Cardiac fibroblast (primary cell): Measurements from ENCODE around the gene NOS3.

Experiments
- DNase-seq, 2 donors: peaks; one replicate each; pipeline versions ENCODE4 v3.0.0 to v3.0.0-alpha.2; 2010; ENCODE audit warnings: low read depth in 2 of 2
- H3K4me3 ChIP-seq, 2 donors: replicated peaks in 1 of 2; 1 replicate in 1 of 2; 2 replicates in 1 of 2; pipeline ENCODE4 v1.5.1; 2011; ENCODE audit warnings: low read depth in 2 of 2, low read length in 2 of 2, mild to moderate bottlenecking in 2 of 2, moderate library complexity in 1 of 2
- CTCF ChIP-seq: IDR thresholded peaks from one replicate; pipeline ENCODE4 v1.5.1; 2011; ENCODE audit warnings: low read depth, mild to moderate bottlenecking, low read length, inconsistent platforms

The NOS3 gene

GRCh38 chr7:150947761-150948651, 42.8 kb upstream of the NOS3 start:
- no peak for TF ChIP-seq CTCF
- DNase-seq: no peak
- no peak overlapping the region for H3K4me3 ChIP-seq

GRCh38 chr7:150948791-150949251, 42.0 kb upstream of the NOS3 start:
- TF ChIP-seq CTCF: no peak
- DNase-seq: no peak
- H3K4me3 ChIP-seq: no peak overlapping the region

- DNase-seq: no peak
- no peak overlapping the region for H3K4me3 ChIP-seq
- TF ChIP-seq CTCF: no peak
Measured at GRCh38 chr7:150949564-150949963, 41.3 kb upstream of the NOS3 start.

- H3K4me3 ChIP-seq: no peak overlapping the region
- DNase-seq: no peak
- no peak for TF ChIP-seq CTCF
Measured at GRCh38 chr7:150949971-150950491, 40.8 kb upstream of the NOS3 start.

- no peak for TF ChIP-seq CTCF
- DNase-seq: no peak
- H3K4me3 ChIP-seq: no peak overlapping the region
Measured at GRCh38 chr7:150950496-150951180, 40.2 kb upstream of the NOS3 start.

GRCh38 chr7:150951181-150951520, 39.7 kb upstream of the NOS3 start:
- no peak overlapping the region for H3K4me3 ChIP-seq
- TF ChIP-seq CTCF: no peak
- DNase-seq: no peak
